Neuron (in vitro differentiated cells): ENCODE results near the gene SPG7.
"Not testable (repeated sequence)": the region's sequence is repeated elsewhere in the genome, so short reads cannot be mapped to it uniquely, and the experiment has no call there.

ENCODE experiments used
- H2AFZ ChIP-seq: one replicate; pipeline ENCODE4 v1.6.1; 2013; ENCODE audit warnings: low read depth, mild to moderate bottlenecking, inconsistent platforms, low read length, moderate library complexity
- H3K27me3 ChIP-seq: one replicate; pipeline ENCODE4 v1.6.1; 2013; ENCODE audit warnings: low read length; ENCODE audit not compliant: insufficient read depth
- H3K36me3 ChIP-seq: one replicate; pipeline ENCODE4 v1.6.1; 2013; ENCODE audit warnings: low read length; ENCODE audit not compliant: insufficient read depth
- H3K4me1 ChIP-seq: one replicate; pipeline ENCODE4 v1.6.1; 2013; ENCODE audit warnings: low read length; ENCODE audit not compliant: insufficient read depth
- H3K4me3 ChIP-seq: 2 replicates; pipeline ENCODE4 v1.5.1; 2013; ENCODE audit warnings: mild to moderate bottlenecking, low read length, moderate library complexity
- H3K9me3 ChIP-seq: one replicate; pipeline ENCODE4 v1.6.1; 2013; ENCODE audit warnings: low read length

Gene SPG7

GRCh38 chr16:89570342-89570923, 62.2 kb downstream of the SPG7 start:
- Histone ChIP-seq H3K4me3 (no peak overlapping the region), H3K27me3 (peaks cover 10% of the 10 kb centered on the region), H3K4me1 (peaks cover 4% of the 10 kb centered on the region), H2AFZ (no peak overlapping the region), H3K9me3 (no peaks in the 10 kb centered on the region), H3K36me3 (no peaks in the 10 kb centered on the region)

GRCh38 chr16:89570983-89571598, 62.9 kb downstream of the SPG7 start:
- H3K27me3 ChIP-seq, result peaks cover 13% of the 10 kb centered on the region
- not testable (repeated sequence) for H2AFZ ChIP-seq, H3K4me1 ChIP-seq, H3K36me3 ChIP-seq, H3K4me3 ChIP-seq, H3K9me3 ChIP-seq

GRCh38 chr16:89571636-89572035, 63.4 kb downstream of the SPG7 start:
- Histone ChIP-seq H3K9me3 (peaks cover 3% of the 10 kb centered on the region), H3K27me3 (peaks cover 17% of the 10 kb centered on the region), H3K36me3 (no peaks in the 10 kb centered on the region), H2AFZ (no peak overlapping the region), H3K4me1 (peaks cover 4% of the 10 kb centered on the region), H3K4me3 (no peak overlapping the region)

- no peak overlapping the region for H3K4me3 ChIP-seq
- peaks cover 7% of the 10 kb centered on the region for H3K9me3 ChIP-seq
Observed at GRCh38 chr16:89572073-89572484, 63.9 kb downstream of the SPG7 start.

GRCh38 chr16:89572485-89573205, 64.4 kb downstream of the SPG7 start:
- no peak overlapping the region for H3K4me3 ChIP-seq
- peaks cover 25% of the 10 kb centered on the region for H3K27me3 ChIP-seq
- peaks cover 4% of the 10 kb centered on the region for H3K4me1 ChIP-seq

More at GRCh38 chr16:89572073-89572484, 63.9 kb downstream of the SPG7 start:
- Histone ChIP-seq H2AFZ (no peak overlapping the region), H3K36me3 (no peaks in the 10 kb centered on the region), H3K4me1 (peaks cover 4% of the 10 kb centered on the region), H3K27me3 (peaks cover 21% of the 10 kb centered on the region)

GRCh38 chr16:89573826-89574680, 65.8 kb downstream of the SPG7 start:
- peaks cover 25% of the 10 kb centered on the region for H3K27me3 ChIP-seq
- no peak overlapping the region for H3K4me3 ChIP-seq

More at GRCh38 chr16:89572485-89573205, 64.4 kb downstream of the SPG7 start:
- H3K9me3 ChIP-seq, result peaks cover 8% of the 10 kb centered on the region
- H3K36me3 ChIP-seq, result no peaks in the 10 kb centered on the region
- H2AFZ ChIP-seq, result no peak overlapping the region

GRCh38 chr16:89574681-89575246, 66.6 kb downstream of the SPG7 start:
- Histone ChIP-seq H3K36me3 (no peaks in the 10 kb centered on the region), H3K4me3 (peak overlapping the region; percentile 12), H2AFZ (no peak overlapping the region), H3K9me3 (peaks cover 11% of the 10 kb centered on the region), H3K4me1 (peaks cover 4% of the 10 kb centered on the region), H3K27me3 (peaks cover 25% of the 10 kb centered on the region)

More at GRCh38 chr16:89573826-89574680, 65.8 kb downstream of the SPG7 start:
- H3K4me1 ChIP-seq, result peaks cover 4% of the 10 kb centered on the region
- H2AFZ ChIP-seq, result no peak overlapping the region
- no peaks in the 10 kb centered on the region for H3K36me3 ChIP-seq
- H3K9me3 ChIP-seq, result peaks cover 8% of the 10 kb centered on the region

- Histone ChIP-seq H3K4me3 (peak within 1 kb of the TSS; percentile 12), H2AFZ (no peak within 1 kb of the TSS), H3K4me1 (peaks cover 4% of the 10 kb centered on the region), H3K36me3 (no peaks in the 10 kb centered on the region), H3K9me3 (peaks cover 11% of the 10 kb centered on the region), H3K27me3 (peaks cover 25% of the 10 kb centered on the region)
Observed at GRCh38 chr16:89575247-89576152, 67.3 kb downstream of the SPG7 start, which contains the start of gene CPNE7. Gene CPNE7 (plus strand): TSS chr16:89575758. CDS start chr16:89575898, 140 bp downstream.

GRCh38 chr16:89576153-89577054, 68.2 kb downstream of the SPG7 start:
- Histone ChIP-seq H3K4me1 (peaks cover 4% of the 10 kb centered on the region), H3K27me3 (peaks cover 25% of the 10 kb centered on the region)

GRCh38 chr16:89577055-89577759, 69.0 kb downstream of the SPG7 start:
- Histone ChIP-seq H3K4me1 (peaks cover 8% of the 10 kb centered on the region), H3K9me3 (peaks cover 13% of the 10 kb centered on the region), H3K36me3 (no peaks in the 10 kb centered on the region), H3K4me3 (no peak overlapping the region), H3K27me3 (peaks cover 25% of the 10 kb centered on the region), H2AFZ (no peak overlapping the region)

More at GRCh38 chr16:89576153-89577054, 68.2 kb downstream of the SPG7 start:
- Histone ChIP-seq H2AFZ (no peak overlapping the region), H3K4me3 (no peak overlapping the region), H3K36me3 (no peaks in the 10 kb centered on the region), H3K9me3 (peaks cover 13% of the 10 kb centered on the region)
